Ectodermal cell (in vitro differentiated cells): ENCODE data around the gene NTHL1.
A peak's percentile ranks its signal among the peaks of the same experiment; 100 is the strongest.

ENCODE experiments used
- H3K27ac ChIP-seq: 2 replicates; pipeline ENCODE4 v1.7.0; 2013; ENCODE audit warnings: mild to moderate bottlenecking, low read depth, low read length; ENCODE audit not compliant: insufficient read depth, poor library complexity, severe bottlenecking
- H3K27me3 ChIP-seq: 2 replicates; pipeline ENCODE4 v1.7.0; 2013; ENCODE audit warnings: mild to moderate bottlenecking, low read length; ENCODE audit not compliant: insufficient read depth, control insufficient read depth, poor library complexity, severe bottlenecking
- H3K36me3 ChIP-seq: one replicate; pipeline ENCODE4 v1.7.0; 2013; ENCODE audit warnings: low read length; ENCODE audit not compliant: control insufficient read depth, insufficient read depth
- H3K4me1 ChIP-seq: one replicate; pipeline ENCODE4 v1.7.0; 2013; ENCODE audit warnings: low read length; ENCODE audit not compliant: control insufficient read depth, insufficient read depth
- H3K4me3 ChIP-seq: 2 replicates; pipeline ENCODE4 v1.7.0; 2013; ENCODE audit warnings: low read depth, low read length, control low read depth; ENCODE audit not compliant: insufficient read depth
- H3K9me3 ChIP-seq: 2 replicates; pipeline ENCODE4 v1.7.0; 2013; ENCODE audit warnings: mild to moderate bottlenecking, low read length, moderate library complexity; ENCODE audit not compliant: control insufficient read depth
- WGBS, 2 experiments: methylation state at CpG; one replicate each; pipeline ENCODE4 v1.1.7; 2013; ENCODE audit warnings: missing lambda C conversion rate in 2 of 2; 5-methylcytosine and 5-hydroxymethylcytosine counted together

Gene NTHL1

DNA sequence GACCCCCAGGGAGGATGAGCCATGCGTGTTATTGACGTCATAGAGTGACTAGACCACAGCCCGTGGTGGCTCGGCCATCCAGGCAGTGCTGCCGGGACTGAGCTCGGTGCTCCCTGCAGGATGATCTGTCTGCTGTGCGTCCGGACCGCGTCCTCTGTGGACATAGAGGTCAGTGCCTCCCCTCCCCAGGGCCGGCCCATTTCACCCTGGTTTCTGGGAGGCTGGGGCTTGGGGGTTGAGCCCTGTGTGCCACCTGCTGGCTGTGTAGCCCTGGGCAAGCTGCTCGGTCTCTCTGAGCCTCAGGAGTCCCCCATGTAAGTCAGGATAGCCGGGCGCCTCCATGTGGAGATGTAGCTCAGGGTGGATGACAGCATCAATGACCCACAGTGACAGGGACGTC lies 8.4 kb upstream of the NTHL1 start:
- H3K9me3 ChIP-seq, result no peaks in the 10 kb centered on the region
- H3K27me3 ChIP-seq, result no peaks in the 10 kb centered on the region
- no peak overlapping the region for H3K27ac ChIP-seq
- 91 to 92% methylated on average over 15 of the region's 15 CpGs for WGBS, 2 experiments
- peaks cover 11% of the 10 kb centered on the region for H3K36me3 ChIP-seq
- no peak overlapping the region for H3K4me3 ChIP-seq
- H3K4me1 ChIP-seq, result peaks cover 11% of the 10 kb centered on the region

DNA sequence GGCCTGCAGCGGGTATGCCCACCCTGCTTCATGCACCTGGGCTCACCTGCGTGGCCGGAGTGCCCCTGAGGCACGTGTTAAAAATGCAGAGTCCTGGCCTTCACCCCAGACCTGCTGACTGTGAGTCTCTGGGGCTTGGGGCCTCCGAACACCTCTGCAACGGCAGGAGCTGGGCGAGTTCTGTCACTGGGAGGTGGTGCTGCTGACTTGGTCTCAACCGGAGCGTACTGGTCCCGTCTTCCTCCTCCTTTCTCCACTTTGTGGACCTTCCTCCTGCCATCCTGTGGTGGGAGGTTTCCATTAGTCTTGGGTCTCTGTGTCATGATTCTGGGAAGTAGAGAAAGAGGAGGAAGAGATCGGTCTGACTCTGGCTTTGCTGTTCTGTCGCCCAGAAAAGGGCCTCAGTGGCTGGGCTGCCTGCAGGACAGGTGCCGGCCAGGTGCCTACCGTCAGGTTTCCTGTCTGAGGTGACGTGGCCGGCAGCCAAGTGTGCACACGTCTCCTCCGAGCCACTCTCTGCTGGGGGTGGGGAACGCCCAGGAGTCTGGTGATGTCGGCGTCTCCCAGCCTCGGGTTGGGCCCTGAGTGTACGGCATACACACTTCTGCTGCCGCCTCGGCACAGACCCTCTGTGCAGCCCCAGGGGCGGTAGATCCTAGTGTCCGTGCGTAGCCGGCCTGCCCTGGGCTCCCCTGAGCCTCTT lies 7.1 kb upstream of the NTHL1 start:
- Histone ChIP-seq H3K4me3 (no peak overlapping the region), H3K27ac (no peak overlapping the region), H3K4me1 (peaks cover 11% of the 10 kb centered on the region), H3K36me3 (peaks cover 11% of the 10 kb centered on the region), H3K27me3 (no peaks in the 10 kb centered on the region), H3K9me3 (no peaks in the 10 kb centered on the region)
- 95 to 96% methylated on average over 29 of the region's 29 CpGs for WGBS, 2 experiments

DNA sequence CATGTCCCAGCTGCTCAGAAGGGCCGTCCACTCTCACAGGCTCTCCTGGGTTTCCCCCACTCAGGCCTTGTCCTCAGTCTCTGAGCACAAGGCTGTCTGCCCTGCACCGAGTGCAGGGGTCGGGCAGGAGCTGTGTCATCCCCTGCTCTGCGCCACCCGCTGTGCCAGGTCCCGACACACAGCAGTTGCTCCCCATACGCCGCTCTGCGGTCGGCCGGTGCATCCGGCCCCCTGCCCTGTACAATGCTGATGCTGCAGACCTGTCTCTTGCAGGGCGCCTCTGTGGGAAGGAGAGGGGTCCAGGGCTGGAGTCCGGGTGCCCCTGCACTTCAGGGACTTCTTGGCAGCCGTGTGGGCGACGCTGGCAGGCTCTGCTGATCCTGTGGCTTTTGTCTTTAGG lies 6.3 kb upstream of the NTHL1 start:
- no peaks in the 10 kb centered on the region for H3K27me3 ChIP-seq
- H3K9me3 ChIP-seq, result no peaks in the 10 kb centered on the region
- H3K27ac ChIP-seq, result no peak overlapping the region
- H3K4me3 ChIP-seq, result no peak overlapping the region
- H3K36me3 ChIP-seq, result peaks cover 11% of the 10 kb centered on the region
- 95% methylated on average over 17 of the region's 17 CpGs for WGBS, 2 experiments
- peaks cover 11% of the 10 kb centered on the region for H3K4me1 ChIP-seq

DNA sequence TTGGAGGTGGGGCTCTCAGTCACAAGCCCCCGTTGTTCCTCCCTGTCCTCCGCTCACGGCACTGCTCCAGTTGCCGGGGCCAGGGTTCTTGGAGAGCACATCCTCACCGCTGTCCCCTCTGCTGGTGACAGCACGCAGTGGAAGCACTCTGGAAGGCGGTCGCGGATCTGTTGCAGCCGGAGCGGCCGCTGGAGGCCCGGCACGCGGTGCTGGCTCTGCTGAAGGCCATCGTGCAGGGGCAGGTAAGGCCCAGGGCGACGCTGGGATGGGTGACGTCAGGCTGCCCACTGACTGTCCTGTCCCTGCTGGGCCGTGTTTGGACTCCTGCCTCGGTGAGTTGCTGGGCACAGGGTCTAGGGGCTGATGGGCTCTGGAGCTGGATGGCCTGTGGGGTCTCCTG lies 5.6 kb upstream of the NTHL1 start:
- H3K9me3 ChIP-seq, result no peaks in the 10 kb centered on the region
- WGBS, 2 experiments, result 96% methylated on average over 21 of the region's 21 CpGs
- H3K4me3 ChIP-seq, result no peak overlapping the region
- H3K4me1 ChIP-seq, result peaks cover 4% of the 10 kb centered on the region
- H3K27me3 ChIP-seq, result no peaks in the 10 kb centered on the region
- no peak overlapping the region for H3K27ac ChIP-seq
- peaks cover 11% of the 10 kb centered on the region for H3K36me3 ChIP-seq

DNA sequence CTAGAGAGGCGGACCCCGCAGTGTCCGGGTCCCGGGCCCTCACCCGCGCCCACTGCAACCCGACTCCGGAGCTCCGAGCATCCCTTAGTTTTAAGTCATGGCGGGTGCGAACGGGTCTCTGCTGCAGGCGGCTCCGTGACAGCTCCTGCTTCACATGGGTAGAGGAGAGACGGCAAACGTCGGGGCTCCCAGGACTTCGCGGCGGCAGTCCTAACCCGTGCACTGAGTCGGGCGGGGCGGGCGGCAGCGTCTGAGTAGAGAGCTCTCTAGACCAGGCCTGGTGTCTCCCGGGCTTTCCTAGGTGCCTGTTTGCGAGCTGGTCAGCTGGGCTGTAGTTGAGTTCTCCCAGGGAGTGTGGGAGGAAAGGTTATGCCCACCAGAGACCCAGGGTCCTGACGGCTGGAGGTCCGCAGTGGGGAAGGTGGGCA lies 496 bp upstream of the NTHL1 start:
- H3K4me1 ChIP-seq, result no peaks in the 10 kb centered on the region
- peaks cover 4% of the 10 kb centered on the region for H3K36me3 ChIP-seq
- H3K27ac ChIP-seq, result no peak overlapping the region
- 2 to 3% methylated on average over 30 of the region's 30 CpGs for WGBS, 2 experiments
- no peaks in the 10 kb centered on the region for H3K27me3 ChIP-seq
- H3K4me3 ChIP-seq, result peak overlapping the region; percentile 92
- no peaks in the 10 kb centered on the region for H3K9me3 ChIP-seq

DNA sequence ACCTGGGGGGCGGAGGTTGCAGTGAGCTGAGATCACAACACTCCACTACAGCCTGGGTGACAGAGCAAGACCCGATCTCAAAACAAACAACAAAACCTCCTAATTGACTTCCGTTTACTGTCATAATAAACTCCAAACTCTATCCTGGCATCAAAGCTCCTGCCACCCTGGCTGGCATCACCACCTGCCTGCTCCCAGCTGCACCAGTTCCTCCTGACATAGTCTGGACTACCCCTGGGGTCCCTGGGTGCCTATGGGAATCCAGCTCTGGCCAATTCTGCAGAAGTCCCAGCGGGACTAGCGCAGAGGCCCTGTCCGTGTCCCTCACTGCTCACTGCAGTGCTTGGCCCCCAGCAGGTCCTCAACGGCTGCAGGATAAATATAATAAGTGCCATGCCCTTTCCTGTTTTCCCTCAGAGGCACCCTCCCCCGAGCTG lies 723 bp downstream of the NTHL1 start:
- H3K36me3 ChIP-seq, result no peaks in the 10 kb centered on the region
- WGBS, 2 experiments, result 40 to 44% methylated on average over 8 of the region's 8 CpGs
- no peaks in the 10 kb centered on the region for H3K27me3 ChIP-seq
- H3K4me3 ChIP-seq, result peak overlapping the region; percentile 92
- H3K27ac ChIP-seq, result no peak overlapping the region
- H3K9me3 ChIP-seq, result no peaks in the 10 kb centered on the region
- no peaks in the 10 kb centered on the region for H3K4me1 ChIP-seq

DNA sequence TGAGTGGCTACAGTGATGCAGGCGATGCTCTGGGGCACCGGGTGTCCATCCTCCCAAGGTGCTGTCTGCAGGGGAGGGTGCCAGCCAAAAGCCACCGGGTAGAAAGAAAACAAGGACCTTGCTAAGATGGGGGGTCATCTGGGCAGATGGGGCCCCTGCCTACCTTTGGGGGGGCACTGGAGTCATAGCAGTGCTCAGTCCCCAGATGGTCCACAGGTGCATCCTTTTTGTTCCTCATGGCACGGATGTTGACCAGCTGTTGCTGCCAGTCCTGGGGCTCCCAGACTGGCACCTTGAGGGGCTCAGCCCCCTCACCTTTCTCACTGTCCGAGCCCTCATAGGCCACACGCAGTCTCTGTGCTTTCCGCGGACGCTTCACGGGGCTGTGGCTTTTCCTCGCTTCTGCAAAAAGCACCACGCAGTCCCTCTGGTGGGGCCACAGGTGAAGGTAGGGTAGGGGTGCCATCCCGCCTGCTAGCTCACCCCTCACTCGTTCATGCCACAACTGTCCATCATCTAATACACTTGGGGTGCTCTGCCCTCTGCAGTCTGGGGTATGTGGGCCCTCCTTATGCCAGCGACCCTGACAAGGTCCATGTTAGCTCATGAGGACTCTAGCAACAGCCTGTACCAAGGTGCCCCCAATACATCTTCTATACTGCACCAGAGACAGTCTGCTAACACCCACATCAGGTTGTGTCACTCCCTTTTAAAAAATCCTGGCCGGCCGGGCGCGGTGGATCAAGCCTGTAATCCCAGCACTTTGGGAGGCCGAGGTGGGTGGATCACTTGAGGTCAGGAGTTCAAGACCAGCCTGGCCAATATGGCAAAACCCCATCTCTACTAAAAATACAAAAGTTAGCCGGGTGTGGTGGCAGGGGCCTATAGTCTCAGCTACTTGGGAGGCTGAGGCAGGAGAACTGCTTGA lies 1.4 kb downstream of the NTHL1 start:
- 92 to 94% methylated on average over 21 of the region's 21 CpGs for WGBS, 2 experiments
- Histone ChIP-seq H3K4me1 (no peaks in the 10 kb centered on the region), H3K4me3 (no peak overlapping the region), H3K27me3 (no peaks in the 10 kb centered on the region), H3K9me3 (no peaks in the 10 kb centered on the region), H3K27ac (no peak overlapping the region), H3K36me3 (no peaks in the 10 kb centered on the region)

DNA sequence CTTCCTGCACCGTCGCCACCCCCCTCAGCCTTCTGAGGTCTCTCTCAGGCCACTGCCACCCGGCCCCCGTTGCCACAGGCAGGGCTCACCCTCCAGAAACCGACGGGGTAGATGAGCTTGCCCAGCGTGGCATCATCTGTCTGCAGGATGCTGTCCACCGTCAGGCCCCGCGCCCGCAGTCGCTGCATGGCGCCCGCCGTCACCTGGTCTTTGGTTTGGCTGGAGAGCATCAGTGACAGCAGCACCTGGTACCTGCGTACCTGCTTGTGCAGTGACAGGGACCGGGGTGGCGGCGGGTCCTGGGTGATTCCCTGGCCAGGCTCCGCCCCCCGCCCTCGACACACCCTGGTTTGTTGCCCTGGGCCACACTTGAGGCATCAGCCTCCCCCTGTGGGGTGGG lies 3.1 kb downstream of the NTHL1 start:
- Histone ChIP-seq H3K4me1 (no peaks in the 10 kb centered on the region), H3K36me3 (no peaks in the 10 kb centered on the region), H3K4me3 (no peak overlapping the region), H3K27me3 (no peaks in the 10 kb centered on the region), H3K9me3 (no peaks in the 10 kb centered on the region), H3K27ac (no peak overlapping the region)
- WGBS, 2 experiments, result 94 to 96% methylated on average over 22 of the region's 22 CpGs

DNA sequence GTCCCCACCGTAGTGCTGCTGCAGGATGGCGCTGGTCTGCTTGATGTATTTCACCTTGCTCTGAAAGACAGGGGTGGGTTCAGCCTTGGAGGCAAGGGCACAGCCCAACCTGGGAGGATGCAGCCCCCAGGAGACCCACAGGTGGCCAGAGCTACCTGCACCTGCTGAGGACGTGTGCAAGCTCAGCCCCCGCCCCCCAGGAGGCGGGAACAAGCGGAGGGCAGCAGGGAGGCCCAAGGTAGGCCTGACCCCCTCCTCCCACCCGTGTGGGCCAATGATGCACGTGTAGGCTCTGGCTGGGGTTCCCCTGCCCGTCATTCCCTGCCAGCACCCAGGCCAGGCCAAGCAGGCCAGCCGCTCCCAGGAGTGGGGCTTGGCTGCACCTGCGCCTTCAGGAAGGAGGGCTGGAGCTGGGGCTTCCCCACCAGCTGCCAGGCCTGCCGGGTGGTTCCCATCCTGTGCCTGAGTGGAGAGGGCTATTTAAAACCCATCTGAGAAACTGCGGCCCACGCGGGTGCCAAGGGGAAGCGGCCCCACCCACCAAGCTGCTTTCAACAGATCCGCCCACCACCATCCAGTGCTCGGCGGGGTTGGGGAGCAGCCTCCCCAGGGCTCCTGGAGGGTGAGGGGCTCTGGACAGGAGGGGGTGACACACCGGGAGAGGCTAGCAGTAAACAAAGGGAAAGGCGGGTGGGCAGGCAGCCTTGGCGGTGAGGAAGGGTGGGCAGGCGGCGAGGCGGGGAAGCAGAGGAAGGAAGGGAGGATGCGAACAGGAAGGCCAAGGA lies 3.8 kb downstream of the NTHL1 start:
- no peak overlapping the region for H3K4me3 ChIP-seq
- H3K4me1 ChIP-seq, result no peaks in the 10 kb centered on the region
- no peaks in the 10 kb centered on the region for H3K9me3 ChIP-seq
- WGBS, 2 experiments, result 91 to 93% methylated on average over 26 of the region's 26 CpGs
- H3K36me3 ChIP-seq, result no peaks in the 10 kb centered on the region
- H3K27ac ChIP-seq, result no peak overlapping the region
- no peaks in the 10 kb centered on the region for H3K27me3 ChIP-seq
